NCI-H1436 treated with DMSO at 0.1 percent for 48 hours (cell line): Measurements from ENCODE around the gene CDH16.
A peak's percentile ranks its signal among the peaks of the same experiment; 100 is the strongest.

Experiments used
- DNase-seq: peaks from one replicate; lab custom pipeline; 2025; lab: John Stamatoyannopoulos, UW

Gene CDH16

DNA sequence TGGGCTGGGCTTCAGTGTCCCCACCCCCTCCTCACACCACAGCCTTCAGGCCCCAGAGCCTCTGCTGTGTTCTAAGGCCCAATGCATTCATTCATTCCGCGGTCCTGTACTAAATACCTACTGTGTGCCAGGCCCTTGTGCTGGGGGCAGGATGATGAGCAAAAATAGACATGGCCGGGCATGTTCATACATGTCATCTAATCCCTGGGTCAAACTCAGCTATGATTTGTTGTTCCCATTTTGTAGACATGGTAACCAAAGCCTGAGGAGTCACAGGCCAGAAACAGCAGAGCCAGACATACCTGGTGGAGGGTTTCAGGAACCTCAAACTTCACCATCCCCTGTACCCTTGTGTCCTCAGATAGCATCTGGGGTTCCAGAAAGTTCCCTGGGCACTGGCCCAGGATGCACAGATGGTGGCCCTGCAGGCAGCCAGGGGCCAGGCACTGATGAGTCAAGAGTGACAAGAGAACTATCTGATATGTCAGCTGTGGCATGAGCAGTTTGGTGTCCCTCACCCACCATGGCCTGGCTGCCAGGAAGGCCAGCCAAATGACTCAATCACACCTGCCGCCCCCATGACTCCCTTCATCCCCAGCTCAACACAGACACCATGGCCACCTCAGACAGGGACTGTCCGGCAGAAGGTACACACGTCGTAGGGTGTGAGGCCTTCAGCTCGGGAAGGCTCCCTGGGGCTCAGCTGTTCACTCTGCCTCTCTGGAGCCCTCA lies 9.4 kb upstream of the CDH16 start:
- no peak for DNase-seq

DNA sequence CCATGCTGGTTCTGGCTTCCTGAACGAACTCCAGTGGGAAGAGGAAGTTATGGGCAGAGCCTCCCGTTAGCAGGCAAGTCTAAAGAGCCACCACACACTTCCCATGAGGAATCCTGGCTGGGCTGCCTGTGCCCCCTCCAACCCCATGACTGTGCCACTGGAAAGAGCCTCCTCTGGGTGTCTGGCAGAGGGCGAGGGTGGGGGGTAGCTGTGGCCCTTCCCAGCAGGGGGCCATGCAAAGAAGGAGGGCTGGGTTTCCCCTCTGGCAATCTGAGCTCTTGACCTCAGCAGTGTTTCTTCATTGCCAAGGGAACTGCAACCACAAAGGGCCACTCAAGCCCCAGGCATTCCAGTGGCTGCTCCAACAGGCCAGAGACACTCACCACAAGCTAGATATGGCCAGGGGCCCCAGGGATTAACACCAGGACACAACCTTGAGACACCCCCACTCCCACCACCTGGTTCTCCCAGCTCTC lies 8.3 kb upstream of the CDH16 start:
- no peak for DNase-seq

DNA sequence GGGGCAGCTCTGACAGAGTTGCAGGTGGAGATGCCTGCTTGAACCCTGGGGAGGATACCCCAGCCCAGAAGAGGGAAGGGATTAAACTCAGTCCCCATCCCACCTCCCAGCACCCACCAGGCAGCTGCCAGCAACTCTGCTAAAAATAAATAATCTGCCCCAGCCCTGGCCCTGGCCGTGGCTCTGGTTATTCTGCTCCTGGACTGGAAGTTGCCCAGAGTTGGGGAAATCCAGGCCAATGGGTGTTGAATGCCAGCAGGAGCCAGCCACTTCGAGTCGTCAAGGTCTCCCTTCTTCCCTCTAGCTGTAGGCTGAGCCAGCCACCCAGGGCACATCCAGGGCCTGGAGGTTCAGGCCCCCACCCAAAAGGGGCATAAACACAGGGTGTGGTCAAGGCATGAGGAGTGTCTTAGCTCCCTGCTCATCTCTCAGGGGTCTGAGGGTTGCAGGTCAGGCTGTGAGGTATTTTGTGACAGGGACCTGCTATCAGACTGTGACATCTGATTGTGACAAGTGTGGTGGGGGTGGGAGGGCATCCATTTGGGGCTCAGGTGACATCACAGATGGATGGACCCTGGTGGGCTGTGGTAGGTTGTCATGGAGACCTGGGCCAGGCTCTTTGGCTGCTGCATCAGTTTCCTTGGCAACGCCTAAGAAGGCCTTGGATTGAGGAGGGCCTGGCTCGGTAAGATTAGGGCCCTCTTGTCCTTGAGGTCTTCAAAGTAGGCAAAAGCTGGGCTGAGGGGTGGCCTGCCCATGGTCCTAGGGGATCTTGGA lies 7.7 kb upstream of the CDH16 start:
- no peak for DNase-seq

DNA sequence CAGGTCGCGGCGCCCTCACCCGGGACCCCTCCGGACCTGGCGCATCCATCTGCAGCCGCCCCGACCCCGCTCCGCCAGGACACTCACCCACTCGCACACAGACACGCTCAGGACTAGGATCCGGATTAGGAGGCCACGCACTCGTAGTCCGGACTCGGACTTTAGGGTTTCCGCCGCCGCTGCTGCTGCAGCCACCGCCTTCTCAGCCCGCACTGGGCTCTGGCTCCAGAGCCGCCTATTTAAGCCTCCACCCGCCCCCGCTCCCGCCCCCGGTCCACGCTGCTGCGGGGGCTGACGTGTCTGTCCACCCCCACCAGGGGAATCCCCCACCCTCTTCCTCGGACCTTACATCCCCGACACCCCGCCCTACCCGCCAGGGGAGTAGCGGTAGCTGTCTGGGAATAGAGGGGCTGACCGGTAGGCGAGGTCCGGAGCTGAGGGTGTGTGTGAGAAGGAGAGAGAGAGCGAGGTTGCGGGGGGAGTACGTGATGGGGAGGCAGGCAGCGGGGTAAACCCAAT lies 6.7 kb upstream of the CDH16 start, which contains the start of gene RRAD:
TSS of gene RRAD (minus strand) at position 214 of the 519 bp plus-strand sequence. CDS start 356 bp downstream, outside the sequence.
- no peak for DNase-seq

DNA sequence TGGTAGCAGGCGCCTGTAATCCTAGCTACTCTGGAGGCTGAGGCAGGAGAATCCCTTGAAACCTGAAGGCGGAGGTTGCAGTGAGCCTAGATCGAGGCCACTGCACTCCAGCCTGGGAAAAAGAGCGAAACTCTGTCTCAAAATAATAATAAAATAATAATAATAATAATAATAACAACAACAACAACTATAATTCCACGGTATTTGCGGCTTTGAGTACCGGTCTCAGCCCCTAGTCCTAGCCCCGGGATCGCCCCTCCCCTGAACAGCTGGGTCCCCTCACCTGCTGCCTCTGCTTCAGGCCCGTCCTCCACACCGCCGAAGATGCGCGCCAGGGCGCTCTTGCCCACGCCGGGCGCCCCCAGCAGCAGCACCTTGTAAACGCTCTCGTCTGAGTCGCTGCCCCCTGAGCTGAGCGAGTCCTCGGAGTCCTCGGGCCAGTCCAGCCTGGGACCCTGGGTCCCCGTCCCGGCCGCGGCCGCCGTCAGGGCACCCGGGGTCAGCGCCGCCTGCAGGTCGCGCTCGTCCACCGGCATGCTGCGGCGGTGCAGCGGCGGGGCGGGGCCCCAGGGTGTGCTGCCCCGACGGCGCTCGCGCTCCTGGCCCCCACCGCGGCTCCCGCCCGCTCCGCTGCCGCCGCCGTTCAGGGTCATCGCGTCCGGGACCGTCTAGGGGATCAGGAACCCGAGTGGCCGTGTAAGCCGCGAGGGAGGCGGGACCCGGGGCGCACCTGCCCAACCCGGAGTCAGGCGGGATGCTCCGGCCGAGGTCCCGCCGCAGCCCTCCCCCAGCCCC lies 6.0 kb upstream of the CDH16 start:
- no peak for DNase-seq

DNA sequence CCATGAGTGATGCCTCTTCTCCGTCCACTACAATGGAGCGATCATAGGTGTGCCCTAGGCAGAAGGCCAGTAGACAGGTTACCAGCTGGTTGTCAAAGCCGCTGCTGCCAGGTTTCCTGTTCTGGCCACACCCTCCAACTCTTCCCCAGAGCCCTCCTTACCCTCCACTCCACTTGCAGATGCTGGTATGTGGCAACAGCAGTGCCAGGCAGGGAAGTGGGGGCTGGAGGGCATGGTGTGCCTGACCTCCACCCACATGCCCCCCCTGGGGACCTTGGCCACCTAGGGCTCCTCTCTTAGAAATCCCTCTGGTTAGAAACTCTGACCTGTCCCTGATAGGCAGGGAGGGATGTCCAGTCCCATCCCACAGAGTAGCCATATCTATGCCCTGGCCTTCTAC lies 5.2 kb upstream of the CDH16 start:
- no peak for DNase-seq

DNA sequence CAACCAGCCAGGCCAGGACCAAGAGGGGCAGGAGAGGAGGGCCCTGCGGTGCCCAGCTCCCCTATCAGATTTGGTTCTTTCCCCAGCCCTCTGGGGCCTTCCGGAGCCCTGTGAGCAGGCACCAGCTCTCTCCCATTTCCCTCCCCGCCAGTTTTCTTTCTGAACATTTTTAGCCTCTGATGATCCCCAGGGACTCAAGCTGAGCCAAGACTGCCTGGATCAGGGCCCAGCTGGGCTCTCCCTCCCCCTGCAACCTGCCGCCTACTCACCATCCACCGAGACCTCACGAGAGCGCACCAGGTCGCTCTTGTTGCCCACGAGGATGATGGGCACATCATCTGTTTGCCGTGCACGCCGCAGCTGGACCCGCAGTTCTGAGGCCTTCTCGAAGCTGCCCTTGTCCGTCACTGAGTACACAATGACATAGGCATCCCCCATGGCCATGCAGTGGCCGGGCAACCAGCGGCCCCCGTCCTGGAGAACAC lies 4.6 kb upstream of the CDH16 start:
- DNase-seq, result peak; percentile 13

DNA sequence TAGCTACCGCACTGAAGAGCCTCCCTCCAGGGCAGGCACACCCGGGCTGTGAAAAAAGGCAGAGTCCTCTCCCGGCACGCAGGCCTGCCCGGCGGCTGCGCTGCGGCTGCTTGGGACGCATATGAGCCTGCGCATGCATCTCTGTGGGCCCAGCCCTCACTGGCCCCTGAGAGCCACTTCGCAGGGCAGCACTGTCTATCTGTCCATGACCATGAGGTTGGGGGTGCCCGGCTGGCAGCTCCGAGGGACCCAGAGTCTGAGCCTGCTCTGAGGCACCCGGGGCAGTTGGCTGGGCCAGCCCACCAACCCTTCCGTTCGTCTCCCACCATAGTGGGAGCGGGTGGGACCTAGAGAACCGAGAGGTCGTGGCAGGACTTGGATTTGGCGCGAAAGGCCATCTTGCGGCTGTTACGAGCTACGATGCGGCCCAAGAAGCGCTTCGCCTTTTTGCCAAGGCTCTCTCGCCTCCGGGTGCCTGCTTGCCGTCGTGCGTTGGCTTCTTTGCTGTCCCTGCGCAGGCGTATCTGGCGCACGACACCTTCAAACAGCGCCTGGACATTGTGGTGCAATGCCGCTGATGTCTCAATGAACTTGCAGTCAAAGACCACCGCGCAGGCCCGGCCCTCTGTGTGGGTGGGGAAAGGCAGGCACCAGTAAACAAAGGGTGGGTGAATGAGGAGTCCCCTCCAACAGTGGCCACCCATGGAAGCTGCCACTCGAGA lies 3.2 kb upstream of the CDH16 start:
- no peak for DNase-seq

DNA sequence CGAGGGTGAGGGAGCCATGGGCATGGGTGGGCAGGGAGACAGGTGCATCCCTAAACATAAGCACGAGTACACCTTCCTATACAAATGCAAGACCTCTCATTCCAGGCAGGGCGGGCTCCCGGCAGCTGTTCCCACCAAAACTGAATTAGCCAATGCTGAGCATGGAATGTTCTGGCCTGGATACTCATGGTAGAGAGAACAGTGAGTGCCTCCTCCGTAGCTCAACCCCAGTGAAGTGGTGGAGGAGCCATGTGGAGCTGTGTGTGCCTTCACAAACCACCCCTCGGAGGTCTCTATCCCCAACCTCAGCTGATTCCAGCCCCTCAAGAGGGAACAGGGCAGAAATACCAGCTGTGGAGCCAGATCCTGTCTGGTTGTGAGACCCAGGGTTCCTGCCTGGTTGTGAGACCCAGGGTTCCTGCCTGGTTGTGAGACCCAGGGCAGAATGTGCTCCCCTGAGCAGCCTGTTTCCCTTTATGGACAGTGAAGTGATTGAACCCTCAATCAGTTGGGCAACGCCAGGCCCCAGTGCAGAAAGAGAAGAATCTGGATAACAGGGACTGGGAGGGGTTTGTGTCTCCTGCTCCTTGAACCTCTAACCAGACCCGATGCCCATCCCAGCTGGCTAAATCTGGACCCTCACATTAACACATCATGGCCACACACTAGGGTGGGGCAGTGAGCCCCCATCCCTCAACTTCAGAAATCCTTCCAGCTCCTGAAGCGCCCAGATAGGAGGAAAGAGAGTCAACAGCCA lies 2.4 kb upstream of the CDH16 start:
- DNase-seq, result no peak

DNA sequence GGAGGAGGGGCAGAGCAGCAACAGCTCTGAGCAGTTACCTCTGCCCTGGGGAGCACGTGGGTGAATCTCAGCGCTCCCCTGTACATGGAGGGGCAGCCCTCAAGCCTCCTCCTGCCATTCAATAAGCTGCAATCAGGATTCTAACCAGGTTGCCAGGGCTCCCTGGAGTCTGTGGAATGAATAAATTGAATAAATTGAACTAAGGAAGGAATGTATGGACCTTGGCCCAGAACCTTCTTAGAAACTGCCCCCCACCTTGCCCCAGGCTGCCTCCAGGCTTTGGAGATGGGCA lies 1.6 kb upstream of the CDH16 start:
- no peak for DNase-seq

DNA sequence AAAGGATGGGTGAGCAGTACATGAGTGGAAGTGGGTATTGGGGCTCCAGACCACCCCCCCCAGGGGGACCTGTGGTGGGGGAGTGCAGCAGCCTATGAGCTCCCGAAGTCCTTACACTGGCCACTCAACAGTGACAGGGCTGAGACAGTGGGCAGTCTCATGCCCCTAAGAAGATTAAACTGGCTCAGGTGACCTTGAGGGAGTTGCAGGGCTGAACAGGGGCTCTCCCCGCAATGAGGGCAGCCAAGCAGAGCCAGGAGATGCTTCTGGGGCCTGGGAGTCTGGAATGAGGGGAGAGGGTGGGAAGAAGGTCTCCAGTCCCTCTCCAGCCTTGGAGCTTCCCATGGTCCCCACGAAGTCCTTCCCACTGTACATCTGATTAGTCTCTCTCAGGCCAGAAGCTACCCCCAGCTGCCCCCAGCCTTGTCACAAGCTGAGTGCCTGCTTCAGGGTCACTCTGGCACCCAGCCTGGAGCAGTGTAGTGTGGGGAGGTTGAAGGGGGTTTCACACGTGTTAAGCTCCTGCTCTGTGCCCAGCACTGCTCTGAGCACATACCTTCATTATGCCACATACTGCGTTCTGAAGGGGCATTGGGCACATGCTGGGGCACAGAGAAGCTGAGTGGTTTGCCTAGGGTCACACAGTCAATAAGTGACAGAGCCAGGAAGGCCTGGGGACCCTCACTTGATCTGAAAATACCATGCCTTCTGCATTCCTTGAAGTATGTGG lies 1.0 kb upstream of the CDH16 start:
- DNase-seq, result no peak

DNA sequence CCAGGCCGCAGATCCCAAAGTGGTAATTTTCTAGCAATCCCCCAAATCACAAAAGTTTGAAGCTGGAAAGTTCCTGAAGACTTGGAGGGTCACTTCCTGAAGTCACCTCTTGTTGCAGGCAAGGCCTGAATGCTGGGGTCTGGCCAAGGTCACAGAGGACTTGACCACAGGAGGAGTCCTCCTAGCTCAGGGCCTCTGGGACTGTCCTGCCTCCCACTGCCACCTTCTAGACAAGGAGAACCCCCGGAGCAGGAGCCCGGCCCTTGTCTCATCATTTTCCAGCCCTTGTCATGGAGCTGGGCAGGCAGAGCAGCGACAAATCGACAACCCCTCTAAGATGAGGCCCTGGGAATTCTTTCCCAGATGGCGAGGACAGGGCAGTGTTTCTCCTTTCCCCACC lies 330 bp downstream of the CDH16 start:
- no peak for DNase-seq

DNA sequence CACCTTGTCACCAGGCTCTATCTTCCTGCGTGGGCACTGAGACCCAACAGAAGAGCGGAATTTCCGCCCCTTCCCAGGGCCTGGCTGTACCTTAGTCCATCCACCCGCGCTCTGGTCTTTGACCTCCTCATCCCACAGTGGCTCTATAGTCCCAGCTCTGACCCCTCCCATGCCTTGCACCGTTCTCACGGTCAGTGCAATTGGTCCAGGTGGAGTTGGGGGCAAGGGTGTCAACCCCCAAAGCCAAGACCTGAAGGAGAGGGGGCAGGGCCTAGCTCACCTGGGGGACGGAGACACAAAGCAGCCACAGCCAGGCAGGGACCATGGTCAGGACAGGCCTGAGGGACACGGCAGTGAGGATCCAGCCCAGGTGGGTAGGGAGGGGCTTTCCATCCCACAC lies 944 bp downstream of the CDH16 start:
- no peak for DNase-seq

DNA sequence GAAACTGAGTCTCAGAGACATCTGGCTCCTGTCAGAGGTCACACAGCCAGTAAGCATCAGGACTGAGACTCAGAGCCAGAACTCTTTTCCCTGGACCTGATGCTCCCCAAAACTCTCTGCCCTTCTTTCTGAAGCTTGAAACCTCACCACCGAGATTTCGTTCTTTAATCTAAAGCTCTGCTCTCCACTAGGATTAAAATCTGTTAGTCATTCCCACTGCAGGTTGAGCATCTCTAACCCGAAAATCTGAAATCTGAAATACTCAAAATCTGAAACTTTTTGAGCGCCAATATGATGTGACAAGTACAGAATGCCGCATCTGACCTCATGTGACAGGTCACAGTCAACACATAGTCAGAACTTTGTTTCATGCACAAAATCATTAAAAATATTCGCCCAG lies 2.2 kb downstream of the CDH16 start:
- DNase-seq, result no peak

DNA sequence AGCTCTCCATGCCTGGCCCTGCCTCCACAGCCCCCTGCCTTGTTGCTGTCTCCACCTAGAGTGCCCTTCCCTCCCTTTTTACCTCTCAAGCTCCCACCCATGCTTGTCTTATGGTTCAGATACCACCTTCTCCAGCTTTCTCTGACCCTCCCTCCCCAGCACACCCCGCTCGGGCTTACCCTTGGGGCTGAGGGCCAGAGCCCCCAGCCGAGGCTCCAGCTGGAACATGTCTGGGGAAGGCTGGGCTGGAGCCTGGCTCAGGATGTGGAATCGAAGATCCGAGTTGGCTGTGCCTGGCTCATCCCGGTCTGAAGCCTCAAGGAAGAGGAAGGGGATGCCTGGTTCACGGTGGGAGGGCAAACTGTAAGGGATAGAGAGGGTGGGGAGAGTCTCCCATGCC lies 3.6 kb downstream of the CDH16 start:
- no peak for DNase-seq

DNA sequence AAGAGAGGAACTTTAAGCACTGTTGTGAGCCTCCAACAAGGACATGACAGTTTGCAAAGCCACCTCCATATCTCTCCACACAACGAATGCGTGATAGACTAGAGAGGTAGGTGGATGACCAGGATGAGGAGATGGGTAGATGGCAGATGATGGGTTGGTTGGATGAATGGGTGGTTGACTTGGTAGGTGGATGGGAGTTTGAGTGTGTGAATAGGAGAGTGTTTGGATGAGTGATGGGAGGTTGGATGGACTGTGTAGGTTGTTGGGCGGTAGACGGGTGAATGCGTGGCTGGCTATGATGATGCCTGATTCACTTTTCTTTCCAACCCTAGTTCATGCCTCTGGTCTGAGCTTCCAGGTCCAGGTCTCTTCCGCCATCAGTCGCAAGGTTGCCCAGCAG lies 4.1 kb downstream of the CDH16 start:
- DNase-seq, result no peak

DNA sequence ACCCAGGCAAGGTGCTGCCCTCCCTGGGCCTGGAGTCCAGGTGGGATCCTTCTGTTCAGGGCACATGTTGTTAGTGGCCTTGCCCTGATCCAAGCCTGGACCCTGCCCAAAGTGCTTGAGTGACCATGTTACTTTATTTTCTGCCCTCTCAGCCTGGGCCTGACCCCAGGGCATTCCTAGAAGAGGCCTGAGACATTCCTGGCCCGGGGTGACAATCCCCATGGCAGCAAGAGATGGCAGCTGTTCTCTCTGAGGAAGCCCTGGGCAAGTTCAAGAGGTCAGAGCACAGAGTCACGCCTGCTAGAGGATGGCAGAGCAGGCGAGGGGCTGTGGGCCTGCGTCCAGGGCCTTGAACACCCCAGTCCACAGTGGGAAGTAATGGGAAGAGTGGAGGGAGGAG lies 5.0 kb downstream of the CDH16 start:
- DNase-seq, result no peak

DNA sequence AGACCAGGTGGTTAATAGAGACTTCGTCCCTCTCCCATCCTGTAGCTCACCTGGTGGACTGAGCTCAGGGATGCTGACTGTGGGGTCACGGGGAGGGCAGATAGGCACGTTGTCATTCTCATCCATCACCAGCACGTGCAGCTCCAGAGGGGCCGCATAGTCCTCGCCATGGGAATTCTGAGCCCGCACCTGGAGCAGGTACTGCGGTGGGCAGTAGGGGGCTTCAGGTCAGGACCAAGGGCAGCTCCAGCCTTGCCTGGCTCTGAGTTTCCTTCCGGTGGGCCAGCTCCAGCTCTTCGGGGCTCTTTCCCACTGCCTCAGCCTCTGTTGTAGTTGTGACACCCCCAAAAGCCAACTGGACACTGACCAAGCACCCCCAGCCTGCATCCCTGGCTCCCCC lies 5.6 kb downstream of the CDH16 start:
- no peak for DNase-seq

DNA sequence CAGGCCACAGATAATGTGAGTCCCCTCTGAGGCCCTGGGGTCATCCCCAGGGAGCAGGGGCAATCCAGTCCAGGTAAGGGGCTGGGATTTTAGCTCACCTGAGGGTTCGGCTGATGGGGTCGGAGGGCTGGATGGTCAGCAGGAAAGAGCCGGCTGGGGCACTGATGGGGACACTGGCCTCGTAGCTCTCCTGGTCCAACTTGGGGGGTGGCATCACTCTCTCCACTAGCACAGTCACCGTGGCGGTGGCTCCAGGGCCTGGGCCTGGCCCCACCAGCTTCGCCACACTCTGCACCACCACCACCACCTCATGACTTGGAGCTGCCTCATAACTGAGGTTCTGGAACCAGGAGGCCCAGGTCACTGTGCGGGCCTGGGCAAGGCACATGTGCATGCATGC lies 6.9 kb downstream of the CDH16 start:
- DNase-seq, result no peak

DNA sequence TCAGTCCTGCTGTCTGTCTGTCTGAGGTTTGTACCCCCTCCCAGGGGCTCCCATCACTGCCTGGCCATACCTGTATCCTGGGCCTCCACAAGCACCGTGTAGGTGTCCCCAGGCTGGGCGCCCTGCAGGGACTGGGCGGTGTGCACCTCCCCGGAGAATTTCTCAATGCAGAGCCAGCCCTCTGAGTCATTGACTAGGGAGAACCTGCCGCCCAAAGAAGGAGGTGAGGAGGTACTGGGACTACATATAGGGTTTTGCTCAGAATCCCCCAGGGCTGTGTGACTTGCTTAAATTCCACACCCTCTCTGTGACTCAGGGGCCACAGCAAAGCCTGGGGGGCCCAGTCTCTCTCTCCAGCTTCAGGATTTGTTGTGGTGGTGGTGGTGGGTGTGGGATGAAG lies 7.6 kb downstream of the CDH16 start:
- DNase-seq, result no peak
